Measurements from ENCODE around the gene ZBED1.
"Not testable (repeated sequence)": the region's sequence is repeated elsewhere in the genome, so short reads cannot be mapped to it uniquely, and the experiment has no call there.

ZBED1 gene

GRCh38 chrX:2497961-2498780 is 2.6 kb downstream of the ZBED1 start:
- DNase-seq (ENCODE audit: low read depth in 3 of 3) = no peak

DNA sequence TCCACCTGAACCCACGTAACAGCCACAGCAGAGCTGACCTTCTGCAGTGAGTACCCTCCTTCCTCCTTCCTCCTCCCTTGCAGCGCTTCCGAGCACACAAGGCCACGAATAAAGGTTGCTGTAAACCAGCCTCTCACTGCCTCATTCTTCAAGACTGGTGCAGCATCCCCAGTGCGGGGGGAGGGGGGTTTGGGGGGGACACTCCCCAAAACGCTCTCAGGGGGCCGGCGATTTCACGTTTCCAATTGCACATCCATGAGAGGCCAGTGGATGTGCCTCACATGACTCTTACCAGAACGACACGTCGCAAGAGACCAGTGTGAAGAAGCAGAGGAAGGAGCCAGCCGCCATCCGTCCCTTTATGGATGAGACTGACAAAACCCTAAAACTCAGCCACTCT is 5.2 kb downstream of the ZBED1 start:
- DNase-seq (ENCODE audit: low read depth in 3 of 3) = no peak

GRCh38 chrX:2492531-2493218 is 8.1 kb downstream of the ZBED1 start:
- DNase-seq (ENCODE audit: low read depth in 3 of 3) = no peak

DNA sequence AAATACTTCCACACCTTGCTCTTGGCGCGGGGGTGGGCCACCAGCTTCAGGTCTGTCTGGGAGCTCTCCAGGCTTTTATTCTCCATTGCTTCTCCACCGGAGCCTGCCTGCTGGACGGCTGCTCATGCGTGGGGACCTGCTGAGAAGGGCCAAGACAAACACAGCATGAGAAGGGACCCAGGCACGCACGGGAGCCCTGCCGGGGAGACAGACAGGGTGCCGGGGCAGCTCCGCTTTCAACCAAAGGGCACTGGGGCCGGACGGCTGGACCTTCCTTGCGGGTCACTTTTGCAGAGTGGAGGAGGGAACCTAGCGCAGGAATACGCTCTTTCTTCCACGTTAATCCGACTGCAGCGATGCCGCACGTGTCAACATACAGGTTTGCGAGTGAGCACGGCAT is 10.1 kb downstream of the ZBED1 start:
- no peak for DNase-seq (ENCODE audit: low read depth in 3 of 3)

DNA sequence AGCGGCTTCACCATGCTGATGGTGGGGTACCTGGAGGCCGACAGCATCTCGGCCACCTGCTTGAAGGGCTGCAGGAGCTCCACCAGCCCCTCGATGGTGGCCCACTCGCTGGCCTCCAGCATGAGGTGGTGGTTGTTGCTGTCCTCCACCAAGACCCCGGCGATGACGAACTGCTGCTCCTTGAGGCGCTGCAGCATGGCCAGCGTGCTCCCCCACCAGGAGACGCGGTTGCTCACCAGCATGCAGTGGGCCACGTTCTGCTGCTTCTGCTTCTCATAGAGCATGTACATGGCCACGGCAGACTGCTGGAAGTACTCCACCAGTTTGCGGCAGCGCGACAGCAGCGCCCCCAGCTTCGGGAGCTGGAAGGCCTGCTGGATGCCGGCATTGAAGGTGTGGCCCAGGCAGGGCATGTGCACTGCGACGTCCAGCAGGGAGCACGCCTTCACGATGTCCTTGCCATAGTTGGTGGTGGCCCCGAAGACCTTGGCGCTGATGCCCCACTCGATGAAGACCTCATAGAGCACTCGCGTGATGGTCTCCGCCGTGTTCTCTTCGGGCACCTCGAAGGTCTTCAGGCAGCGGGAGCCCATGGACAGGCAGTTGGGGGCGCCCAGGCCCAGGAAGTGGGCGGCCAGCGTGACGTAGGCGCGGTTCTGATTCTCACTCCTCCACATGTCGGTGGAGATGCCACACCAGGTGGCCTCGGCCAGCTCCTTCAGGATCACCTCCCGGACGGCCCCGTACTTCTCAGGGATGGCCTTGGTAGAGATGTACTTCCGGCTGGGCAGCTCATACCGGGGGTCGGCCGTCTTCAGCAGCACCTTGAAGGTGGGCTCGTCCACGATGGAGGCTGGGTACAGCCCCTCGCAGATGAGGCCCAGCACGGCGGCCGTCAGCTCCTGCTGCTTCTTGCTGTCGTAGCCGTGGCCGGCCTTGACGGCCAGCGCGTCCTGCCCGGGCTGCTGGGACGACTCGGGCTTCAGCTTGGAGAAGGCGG is 11.0 kb downstream of the ZBED1 start:
- DNase-seq (ENCODE audit: low read depth in 3 of 3) = no peak

DNA sequence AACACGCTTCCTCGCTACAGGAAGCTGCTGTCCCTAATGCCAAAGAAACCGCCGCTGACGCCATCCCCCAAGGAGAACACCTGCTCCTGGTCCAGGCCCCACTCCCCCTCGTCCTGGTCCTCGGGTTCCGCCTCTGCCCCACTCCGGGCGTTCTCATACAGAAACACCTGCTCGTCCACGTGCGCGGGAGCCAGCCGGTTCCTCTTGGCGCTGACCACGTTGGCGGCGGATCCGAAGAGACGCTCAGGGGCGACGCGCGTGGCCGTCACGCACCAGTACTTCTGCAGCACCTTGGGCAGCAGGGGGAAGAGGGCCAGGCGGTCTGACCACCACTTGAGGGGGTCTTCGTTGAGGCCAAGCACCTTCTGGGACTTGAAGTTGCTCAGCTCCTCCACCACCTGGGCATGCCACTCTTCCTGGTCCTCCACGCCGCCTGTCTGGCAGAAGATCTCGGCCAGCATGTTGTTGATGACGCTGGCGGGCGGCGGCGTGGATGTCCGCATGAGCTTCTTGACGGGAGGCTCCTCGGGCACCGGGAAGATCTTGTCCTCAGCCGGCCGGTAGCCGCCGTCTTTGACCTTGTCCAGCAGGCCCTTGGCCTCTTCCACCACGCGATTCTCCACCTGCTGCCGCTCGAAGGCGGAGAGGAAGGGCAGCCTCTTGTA is 12.0 kb downstream of the ZBED1 start:
- no peak for DNase-seq (ENCODE audit: low read depth in 3 of 3)

GRCh38 chrX:2487366-2487765 is 13.4 kb downstream of the ZBED1 start:
- no peak for DNase-seq (ENCODE audit: low read depth in 3 of 3)

DNA sequence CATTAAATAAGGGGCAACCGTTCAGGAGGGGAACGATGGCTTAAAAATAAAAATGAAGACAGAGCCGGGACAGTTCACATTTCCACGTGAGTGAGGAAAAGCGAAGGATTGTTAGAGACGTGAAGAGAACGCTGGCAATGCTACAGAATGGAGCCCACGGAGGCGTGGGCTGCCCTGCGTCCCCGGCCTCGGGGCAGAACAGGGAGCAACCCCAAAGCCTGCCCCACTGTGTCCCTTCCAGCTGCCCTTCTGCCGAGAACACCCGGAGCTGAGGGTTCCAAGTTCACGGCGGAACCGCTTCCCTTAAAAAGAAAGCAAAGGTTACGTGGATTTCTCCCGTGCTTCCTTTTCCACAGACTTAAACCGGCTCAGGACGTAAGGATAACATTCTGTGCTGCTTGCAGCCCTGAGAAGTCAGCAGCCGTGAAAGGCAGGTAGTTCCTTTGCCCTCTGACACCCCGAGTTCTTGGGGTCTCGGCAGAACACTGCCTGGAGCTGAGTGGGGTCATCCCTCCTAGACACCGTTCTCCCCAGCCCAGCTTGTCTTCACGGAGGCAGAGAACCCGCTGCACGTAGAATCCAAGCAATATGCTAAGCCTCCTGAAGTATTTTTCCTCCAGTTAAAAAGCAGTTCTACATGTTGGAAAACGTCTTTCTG is 14.2 kb downstream of the ZBED1 start:
- no peak for DNase-seq (ENCODE audit: low read depth in 3 of 3)

GRCh38 chrX:2485789-2486345 is 14.9 kb downstream of the ZBED1 start:
- DNase-seq (ENCODE audit: low read depth in 3 of 3) = no peak

DNA sequence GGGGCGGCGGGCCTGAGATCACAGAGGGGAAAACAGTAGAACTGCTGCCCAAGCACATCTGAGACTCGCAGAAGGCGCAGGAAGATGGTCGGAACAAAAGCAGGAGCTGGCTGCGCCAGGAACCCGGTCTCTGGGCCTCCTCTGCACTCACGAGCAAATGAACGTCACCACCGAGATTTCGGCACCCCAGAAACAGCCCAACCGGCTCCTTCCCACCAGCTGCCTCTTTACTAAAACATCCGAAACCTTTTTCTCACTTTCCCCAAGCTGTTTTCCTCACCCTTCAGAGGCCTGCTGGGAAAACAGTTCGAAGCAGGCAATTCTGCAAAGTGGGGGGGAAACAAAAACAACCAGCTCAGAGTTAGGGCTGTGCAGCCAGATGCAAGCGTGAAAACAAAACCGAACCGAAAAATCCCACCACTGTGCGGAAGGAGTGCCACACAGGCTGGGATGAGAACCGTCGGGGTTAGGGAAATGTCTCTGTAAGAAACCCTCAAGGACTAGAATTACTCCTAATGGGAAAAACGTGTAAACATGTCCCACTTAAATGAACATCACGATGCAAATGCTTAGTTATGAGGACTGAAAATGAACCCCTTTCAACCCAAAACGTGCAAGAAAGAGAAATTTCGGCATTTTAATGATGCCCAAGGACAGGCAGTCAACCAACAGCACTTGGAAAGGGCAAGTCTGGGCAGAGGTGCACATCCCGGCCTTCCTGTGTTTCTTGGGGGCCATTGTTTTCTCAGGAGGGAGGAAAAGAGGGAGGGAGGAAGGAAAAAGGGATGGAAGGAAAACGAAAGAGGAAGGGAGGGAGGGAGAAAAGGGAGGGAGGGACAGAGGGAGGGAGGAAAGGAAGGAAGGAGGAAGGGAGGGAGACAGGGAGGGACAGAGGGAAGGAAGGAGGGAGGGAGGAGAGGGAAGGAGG is 15.8 kb downstream of the ZBED1 start:
- DNase-seq (ENCODE audit: low read depth in 3 of 3) = no peak

GRCh38 chrX:2484256-2484655 is 16.5 kb downstream of the ZBED1 start:
- DNase-seq (ENCODE audit: low read depth in 3 of 3) = no peak

GRCh38 chrX:2483398-2484060 is 17.2 kb downstream of the ZBED1 start:
- DNase-seq (ENCODE audit: low read depth in 3 of 3) = no peak

DNA sequence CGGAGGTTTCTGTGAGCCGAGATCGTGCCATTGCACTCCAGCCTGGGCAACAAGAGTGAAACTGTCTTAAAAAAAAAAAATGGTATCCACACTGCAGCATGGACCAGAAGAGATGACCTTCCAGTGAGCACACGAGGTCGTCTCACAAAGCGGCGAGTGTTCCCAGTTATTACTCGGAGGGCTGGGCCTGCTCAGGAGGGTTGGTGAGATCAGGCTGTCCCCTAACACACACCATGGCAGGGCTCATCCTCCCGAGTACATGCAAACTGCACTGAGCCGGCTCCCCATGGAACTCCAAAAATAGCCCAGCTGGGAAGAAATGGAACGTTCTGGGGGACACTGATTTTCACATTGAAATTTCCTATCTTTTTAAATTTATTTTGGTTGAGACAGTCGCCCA is 19.2 kb downstream of the ZBED1 start:
- DNase-seq (ENCODE audit: low read depth in 3 of 3) = not testable (repeated sequence)

DNA sequence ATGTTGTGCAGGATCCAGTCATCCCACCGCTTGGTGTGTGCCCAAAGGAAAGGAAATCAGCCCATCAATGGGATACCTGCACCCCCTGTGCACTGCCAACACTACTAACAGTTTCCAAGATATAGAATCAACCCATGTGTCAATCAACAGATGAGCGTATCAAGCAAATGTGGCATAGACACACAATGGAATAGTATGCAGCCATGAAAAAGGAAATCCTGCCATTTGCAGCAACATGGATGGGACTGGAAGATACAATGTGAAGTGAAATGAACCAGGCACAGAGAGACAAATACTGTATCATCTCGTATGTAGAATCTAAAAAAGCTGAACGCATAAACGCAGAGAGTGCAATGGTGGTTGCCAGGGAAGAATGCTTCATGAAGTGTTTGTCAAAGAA is 20.8 kb downstream of the ZBED1 start:
- not testable (repeated sequence) for DNase-seq (ENCODE audit: low read depth in 3 of 3)

GRCh38 chrX:2479420-2479780 is 21.4 kb downstream of the ZBED1 start:
- no peak for DNase-seq (ENCODE audit: low read depth in 3 of 3)

DNA sequence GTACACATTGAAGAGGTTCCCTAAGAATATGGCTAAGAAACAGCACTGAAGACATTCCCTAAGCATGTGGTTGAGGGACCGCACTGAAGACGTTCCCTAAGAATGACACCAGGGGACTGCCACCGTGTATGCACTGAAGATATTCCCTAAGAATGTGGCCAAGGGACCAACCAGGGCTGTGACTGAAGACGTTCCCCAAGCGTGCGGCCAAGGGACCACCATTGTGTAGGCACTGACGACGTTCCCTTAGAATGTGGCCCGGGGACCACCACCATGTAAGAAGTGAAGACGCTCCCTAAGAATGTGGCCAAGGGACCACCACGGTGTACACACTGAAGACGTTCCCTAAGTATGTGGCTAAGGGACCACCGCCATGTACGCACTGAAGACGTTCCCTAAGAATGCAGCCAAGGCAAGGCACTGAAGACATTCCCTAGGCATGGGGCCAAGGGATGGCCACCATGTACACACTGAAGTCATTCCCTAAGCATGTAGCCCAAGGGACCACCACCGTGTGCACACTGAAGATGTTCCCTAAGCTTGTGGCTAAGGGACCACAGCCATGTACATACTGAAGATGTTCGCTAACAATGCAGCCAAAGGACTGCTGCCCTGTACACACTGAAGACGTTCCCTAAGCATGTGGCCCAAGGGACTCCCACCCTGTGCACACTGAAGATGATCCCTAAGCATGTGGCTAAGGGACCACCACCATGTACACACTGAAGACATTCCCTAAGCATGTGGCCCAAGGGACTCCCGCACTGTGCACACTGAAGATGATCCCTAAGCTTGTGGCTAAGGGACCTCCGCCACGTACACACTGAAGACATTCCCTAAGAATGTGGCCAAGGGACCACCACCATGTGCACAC is 22.0 kb downstream of the ZBED1 start:
- DNase-seq (ENCODE audit: low read depth in 3 of 3) = no peak

DNA sequence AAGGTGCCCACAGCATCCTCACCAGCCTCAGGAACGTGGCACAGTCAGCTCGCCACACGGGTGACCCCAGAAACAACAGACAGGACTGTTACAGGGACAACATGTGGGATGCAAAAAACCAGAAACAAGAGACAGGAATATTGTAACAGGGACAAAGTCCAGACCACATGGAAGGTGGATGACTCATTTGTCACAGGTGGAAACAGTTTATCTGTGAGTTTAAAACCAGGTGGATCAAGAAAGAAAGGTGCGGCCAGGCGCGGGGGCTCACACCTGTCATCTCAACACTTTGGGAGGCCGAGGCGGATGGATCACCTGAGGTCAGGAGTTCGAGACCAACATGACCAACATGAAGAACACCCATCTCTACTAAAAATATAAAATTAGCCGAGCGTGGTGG is 23.5 kb downstream of the ZBED1 start:
- DNase-seq (ENCODE audit: low read depth in 3 of 3) = not testable (repeated sequence)

All from stimulated activated CD4-positive, alpha-beta T cell treated with anti-CD3 and anti-CD28 coated beads, TNF-alpha, amount 100 ng/mL, for 4 hours (primary cell).